H1 (cell line): ENCODE measurements around the gene NPTX1. TPM values are rescaled to one million over a fixed set of nuclear protein-coding genes. Genes with fewer than 3 reads are reported as not detected.

Source experiments
- CTCF ChIA-PET: fragments of 300-600 bp; sonication (Branson Sonifier 250); formaldehyde crosslinking; loops from one replicate; lab custom pipeline; 2021; ENCODE audit not compliant: partially characterized antibody; lab: Charles Lee
- POLR2A ChIA-PET: fragments of 300-600 bp; sonication (Branson Sonifier 250); formaldehyde crosslinking; loops from one replicate; lab custom pipeline; 2021; ENCODE audit warnings: inconsistent platforms; ENCODE audit not compliant: partially characterized antibody; lab: Charles Lee
- DNase-seq, 2 experiments: peaks; one replicate each; pipeline versions ENCODE4 v3.0.0 to v3.0.0-alpha.2; 2010 to 2022; ENCODE audit warnings: low spot score in 2 of 2, low read depth in 1 of 2, mixed read lengths in 1 of 2
- FAIRE-seq: peaks from 2 replicates; lab custom pipeline; 2011; peaks lifted over from hg19 to GRCh38; lab: Jason Lieb, UNC
- H2AFZ ChIP-seq: 2 replicates; pipeline ENCODE4 v1.8.1; 2012; ENCODE audit warnings: low read length, inconsistent platforms
- H2AK5ac ChIP-seq: 2 replicates; pipeline ENCODE4 v1.6.1; 2013; ENCODE audit warnings: low read depth, low read length
- H2BK120ac ChIP-seq: replicated peaks from 2 replicates; pipeline ENCODE3; 2013; ENCODE audit warnings: low read depth, low read length, inconsistent platforms
- H2BK12ac ChIP-seq: 2 replicates; pipeline ENCODE4 v1.6.1; 2013; ENCODE audit warnings: low read depth, low read length
- H2BK15ac ChIP-seq: 2 replicates; pipeline ENCODE4 v1.6.1; 2013; ENCODE audit warnings: low read length
- H2BK20ac ChIP-seq: 2 replicates; pipeline ENCODE4 v1.6.1; 2013; ENCODE audit warnings: low read length
- H2BK5ac ChIP-seq: 2 replicates; pipeline ENCODE4 v1.6.1; 2013; ENCODE audit warnings: low read depth, low read length
- H3K14ac ChIP-seq: 2 replicates; pipeline ENCODE4 v1.6.1; 2013; ENCODE audit warnings: inconsistent platforms; ENCODE audit not compliant: insufficient read length
- H3K18ac ChIP-seq: 2 replicates; pipeline ENCODE4 v1.6.1; 2013; ENCODE audit warnings: low read length; ENCODE audit errors: extremely low read depth
- H3K23ac ChIP-seq: 2 replicates; pipeline ENCODE4 v1.6.1; 2013; ENCODE audit warnings: inconsistent platforms; ENCODE audit not compliant: insufficient read length
- H3K23me2 ChIP-seq: 2 replicates; pipeline ENCODE4 v1.6.1; 2013; ENCODE audit warnings: low read depth, low read length
- H3K27ac ChIP-seq: 2 replicates; pipeline ENCODE4 v1.6.1; 2011; ENCODE audit warnings: low read depth, low read length, inconsistent platforms
- H3K27me3 ChIP-seq, 4 experiments: replicated peaks in 1 of 4; 1 replicate in 1 of 4; 2 replicates in 3 of 4; pipeline versions ENCODE4 v1.6.1 to v1.8.1; 2011 to 2013; ENCODE audit warnings: low read length in 3 of 4, mild to moderate bottlenecking in 3 of 4, inconsistent platforms in 2 of 4, mixed read lengths in 2 of 4, moderate library complexity in 1 of 4; ENCODE audit not compliant: control insufficient read depth in 3 of 4, insufficient read depth in 3 of 4; ENCODE audit errors: extremely low read depth in 1 of 4
- H3K36me3 ChIP-seq, 4 experiments: 2 replicates each; pipeline versions ENCODE4 v1.6.1 to v1.8.1; 2011 to 2013; ENCODE audit warnings: mild to moderate bottlenecking in 4 of 4, low read length in 3 of 4, moderate library complexity in 2 of 4, control low read depth in 1 of 4, inconsistent platforms in 1 of 4; ENCODE audit not compliant: insufficient read depth in 4 of 4, control insufficient read depth in 2 of 4
- H3K4ac ChIP-seq: replicated peaks from 2 replicates; pipeline ENCODE3; 2013; ENCODE audit warnings: low read length, low read depth, mixed read lengths, inconsistent platforms; ENCODE audit not compliant: insufficient read length
- H3K4me1 ChIP-seq, 4 experiments: replicated peaks in 1 of 4; 1 replicate in 1 of 4; 2 replicates in 3 of 4; pipeline versions ENCODE4 v1.6.1 to v1.8.1; 2011 to 2013; ENCODE audit warnings: low read length in 3 of 4, inconsistent platforms in 2 of 4, mixed read lengths in 1 of 4; ENCODE audit not compliant: insufficient read depth in 4 of 4, control insufficient read depth in 3 of 4
- H3K4me2 ChIP-seq, 2 experiments: 2 replicates each; pipeline versions ENCODE4 v1.6.1 to v1.8.1; 2011 to 2013; ENCODE audit warnings: low read depth in 2 of 2, low read length in 2 of 2, control low read depth in 1 of 2, inconsistent platforms in 1 of 2, mild to moderate bottlenecking in 1 of 2; ENCODE audit not compliant: insufficient read depth in 1 of 2
- H3K4me3 ChIP-seq, 4 experiments: fragments of 200-600, 300-600 bp in 1 of 4; sonication (generic), shearing (Covaris generic), sonication (Bioruptor Twin) in 1 of 4; 2 replicates each; pipeline versions ENCODE4 v1.5.1 to v1.8.1; 2011 to 2016; ENCODE audit warnings: low read length in 4 of 4, low read depth in 3 of 4, control low read depth in 2 of 4, inconsistent platforms in 2 of 4, mild to moderate bottlenecking in 2 of 4, mixed read lengths in 1 of 4, moderate library complexity in 1 of 4; ENCODE audit not compliant: insufficient read depth in 2 of 4; ENCODE audit errors: extremely low read depth in 1 of 4
- H3K56ac ChIP-seq: replicated peaks from 2 replicates; pipeline ENCODE3; 2013; ENCODE audit warnings: low read depth, mild to moderate bottlenecking, mixed read lengths, low read length, inconsistent platforms; ENCODE audit not compliant: insufficient read length
- H3K79me1 ChIP-seq: 2 replicates; pipeline ENCODE4 v1.6.1; 2013; ENCODE audit warnings: low read depth, low read length, control low read depth
- H3K79me2 ChIP-seq, 2 experiments: 2 replicates each; pipeline versions ENCODE4 v1.6.1 to v1.8.1; 2012 to 2013; ENCODE audit warnings: low read length in 2 of 2, mild to moderate bottlenecking in 2 of 2, inconsistent platforms in 1 of 2; ENCODE audit not compliant: insufficient read depth in 2 of 2, control insufficient read depth in 1 of 2
- H3K9ac ChIP-seq, 4 experiments: replicated peaks in 1 of 4; 1 replicate in 1 of 4; 2 replicates in 3 of 4; pipeline versions ENCODE4 v1.6.1 to v1.8.1; 2011 to 2013; ENCODE audit warnings: low read depth in 3 of 4, low read length in 3 of 4, control low read depth in 2 of 4, mild to moderate bottlenecking in 2 of 4, moderate library complexity in 2 of 4, inconsistent platforms in 1 of 4; ENCODE audit errors: extremely low read depth in 1 of 4
- H3K9me3 ChIP-seq, 2 experiments: 2 replicates each; pipeline versions ENCODE4 v1.6.1 to v1.8.1; 2012 to 2013; ENCODE audit warnings: mild to moderate bottlenecking in 2 of 2, moderate library complexity in 2 of 2, control low read depth in 1 of 2, inconsistent platforms in 1 of 2, low read depth in 1 of 2, low read length in 1 of 2, mixed read lengths in 1 of 2; ENCODE audit not compliant: insufficient read depth in 2 of 2
- H4K20me1 ChIP-seq, 2 experiments: replicated peaks in 1 of 2; 2 replicates each; pipeline versions ENCODE3 to v1.8.1; 2011 to 2013; ENCODE audit warnings: inconsistent platforms in 2 of 2, low read length in 2 of 2, mild to moderate bottlenecking in 1 of 2; ENCODE audit not compliant: insufficient read depth in 2 of 2, control insufficient read depth in 1 of 2
- H4K5ac ChIP-seq: 2 replicates; pipeline ENCODE4 v1.6.1; 2013; ENCODE audit warnings: low read length, low read depth, mixed read lengths, inconsistent platforms; ENCODE audit not compliant: insufficient read length
- H4K8ac ChIP-seq: 2 replicates; pipeline ENCODE4 v1.8.0; 2013; ENCODE audit warnings: mild to moderate bottlenecking, moderate library complexity, low read length, inconsistent platforms; ENCODE audit not compliant: insufficient read depth; ENCODE audit errors: extremely low read depth
- H4K91ac ChIP-seq: replicated peaks from 2 replicates; pipeline ENCODE3; 2013; ENCODE audit warnings: low read length, mixed read lengths, inconsistent platforms; ENCODE audit not compliant: insufficient read length
- CBX5 ChIP-seq: fragments of 300-800, 300-1000 bp; sonication (generic); IDR thresholded peaks from 2 replicates; pipeline ENCODE4 v1.7.1; 2016; ENCODE audit warnings: antibody characterized with exemption, low read length, low read depth
- CHD1 ChIP-seq: IDR thresholded peaks from 2 replicates; pipeline ENCODE4 v1.6.1; 2012; ENCODE audit warnings: low read depth, low read length, improper control_type of control experiment
- CREB1 ChIP-seq: IDR thresholded peaks from 2 replicates; pipeline ENCODE4 v1.6.1; 2012; ENCODE audit warnings: inconsistent platforms
- CTBP2 ChIP-seq: IDR thresholded peaks from 2 replicates; pipeline ENCODE4 v1.7.0; 2011; ENCODE audit warnings: borderline replicate concordance, mild to moderate bottlenecking, moderate library complexity, mixed read lengths, low read length; ENCODE audit not compliant: insufficient read depth, insufficient read length
- EGR1 ChIP-seq: IDR thresholded peaks from 2 replicates; pipeline ENCODE4 v1.6.1; 2011; ENCODE audit warnings: low read depth, low read length, borderline replicate concordance
- EP300 ChIP-seq, 2 experiments: IDR thresholded peaks; 1 replicate in 1 of 2; 2 replicates in 1 of 2; pipeline ENCODE4 v1.6.1; 2011 to 2012; ENCODE audit warnings: low read depth in 2 of 2, low read length in 2 of 2, mild to moderate bottlenecking in 2 of 2, borderline replicate concordance in 1 of 2, inconsistent platforms in 1 of 2, moderate library complexity in 1 of 2
- EZH2 ChIP-seq: fragments of 200-600 bp; sonication (generic); IDR thresholded peaks from 2 replicates; pipeline ENCODE4 v1.7.1; 2012; ENCODE audit warnings: low read depth, mild to moderate bottlenecking, moderate library complexity, low read length, inconsistent platforms; ENCODE audit not compliant: severe bottlenecking
- RBBP5 ChIP-seq: IDR thresholded peaks from 2 replicates; pipeline ENCODE4 v1.7.1; 2012; ENCODE audit warnings: low read depth, mild to moderate bottlenecking, inconsistent platforms, low read length, moderate library complexity, borderline replicate concordance
- RFX5 ChIP-seq: IDR thresholded peaks from 2 replicates; pipeline ENCODE4 v1.6.1; 2011; ENCODE audit warnings: low read depth, low read length, improper control_type of control experiment, borderline replicate concordance
- TBP ChIP-seq: IDR thresholded peaks from 2 replicates; pipeline ENCODE4 v1.6.1; 2011; ENCODE audit warnings: low read depth, low read length, improper control_type of control experiment
- TEAD4 ChIP-seq: IDR thresholded peaks from 2 replicates; pipeline ENCODE4 v1.6.1; 2012; ENCODE audit warnings: low read depth, low read length, inconsistent platforms, mixed read lengths
- WGBS, 2 experiments: shearing (Covaris generic) in 1 of 2; methylation state at CpG; one replicate each; pipeline versions ENCODE4 v1.1.6 to v1.1.7; 2013 to 2015; ENCODE audit warnings: low lambda C conversion rate in 2 of 2, mixed read lengths in 2 of 2, inconsistent platforms in 1 of 2, low coverage in 1 of 2, missing lambda C conversion rate in 1 of 2; ENCODE audit not compliant: insufficient replicate concordance in 2 of 2, insufficient coverage in 1 of 2, insufficient read length in 1 of 2; ENCODE audit errors: extremely low coverage in 1 of 2, missing lambda C conversion rate in 1 of 2; 5-methylcytosine and 5-hydroxymethylcytosine counted together
- polyA plus RNA-seq, 7 experiments: library from polyadenylated mRNA; depleted of rRNA in 3 of 7; stranded (reverse) in 5 of 7; unstranded in 2 of 7; fragments of >200 nt in 5 of 7; fragments of 200-250 nt in 2 of 7; gene quantifications; 1 replicate in 5 of 7; 2 replicates in 1 of 7; 4 replicates in 1 of 7; pipeline versions ENCODE4 v1.2.1 to v1.2.3, GENCODE V29; 2011 to 2013; ENCODE audit warnings: missing spikeins in 2 of 7, mixed read lengths in 2 of 7
- total RNA-seq: library from RNA; stranded (reverse); fragmentation: NEBNext Ultra II Directional; extraction: Animal tissue kit (Norgen Biotek cat#: 25700); gene quantifications from 2 replicates; pipeline ENCODE4 v1.2.1, GENCODE V29; 2021
- TF ChIP-seq, protein P1 (sequence below): IDR thresholded peaks from 2 replicates; pipeline ENCODE4 v1.6.1; 2012; ENCODE audit warnings: inconsistent platforms
- TF ChIP-seq, protein P2 (sequence below): IDR thresholded peaks from 2 replicates; pipeline ENCODE4 v1.6.1; 2012; ENCODE audit warnings: inconsistent platforms

Gene NPTX1
- total and polyA plus RNA-seq, 2 of the 8 experiments (the other 6 are each of a cell fraction or from before 2014, with no cell fraction given) = 12.0 to 17.9 TPM

DNA sequence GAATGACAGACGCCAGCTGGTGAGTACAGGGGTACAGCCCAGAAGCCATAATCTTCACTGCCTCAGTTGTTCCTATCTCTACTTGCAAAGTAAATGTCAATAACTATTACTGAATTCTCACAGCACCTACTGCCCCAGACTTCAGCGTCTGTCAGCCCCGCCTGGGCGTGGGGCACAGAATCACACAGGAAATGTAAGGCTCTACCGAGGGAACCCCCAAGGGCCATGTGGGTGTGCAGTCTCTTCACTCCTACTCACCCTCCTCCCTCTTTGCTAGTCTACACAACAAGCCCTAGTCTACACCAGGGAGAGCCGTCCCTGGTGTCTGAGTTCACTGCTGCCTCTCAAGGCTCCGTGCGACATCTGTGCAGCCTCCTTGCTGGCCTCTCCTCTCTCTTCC, 4.5 kb downstream of the NPTX1 start:
- Histone ChIP-seq H3K18ac (no peak overlapping the region), H3K4me2 (no peak overlapping the region), H3K23ac (no peak overlapping the region), H3K23me2 (peaks cover 5% of the 10 kb centered on the region; the same call in 1 of the 2 replicates), H4K20me1 (peaks cover 3 to 24% of the 10 kb centered on the region in 2 experiments), H3K79me2 (no peaks in the 10 kb centered on the region), H4K91ac (no peak overlapping the region), H3K4me3 (no peak overlapping the region), H3K27ac (no peak overlapping the region), H3K36me3 (peaks cover 0 to 7% (median 0%) of the 10 kb centered on the region in 4 experiments; a peak in 1 of 8 replicates), H2BK12ac (0 out of 2 replicates have a peak overlapping the region, but pooled peaks have one; percentile 27), H2BK20ac (no peak overlapping the region), H3K79me1 (no peaks in the 10 kb centered on the region), H3K27me3 (peaks cover 39 to 67% (median 59%) of the 10 kb centered on the region in 4 experiments), H2BK5ac (no peak overlapping the region), H3K56ac (no peak overlapping the region), H3K9me3 (no peaks in the 10 kb centered on the region), H3K14ac (no peak overlapping the region), H3K4ac (no peak overlapping the region), H4K5ac (no peak overlapping the region), H2AK5ac (no peak overlapping the region), H3K9ac (no peak overlapping the region), H2BK15ac (no peak overlapping the region), H2AFZ (no peak overlapping the region), H2BK120ac (no peak overlapping the region), H4K8ac (no peak overlapping the region), H3K4me1 (peaks cover 0 to 15% (median 4%) of the 10 kb centered on the region in 4 experiments; a peak in 5 of 7 replicates)
- ChIA-PET CTCF (interaction anchor here (0.8 to 4.5 kb wide), 5 partner anchors 11 to 105 kb away, joined by 3 to 22 read pairs (median 6); no protein-coding TSS in a partner anchor), POLR2A (no interaction called here)
- DNase-seq (no peak), FAIRE-seq (no peak)
- whole genome bisulfite sequencing, 2 experiments = 84% methylated on average over 8 of the region's 8 CpGs; no CpG with 5 or more reads in 1 of the 2 experiments
- no peak for TF ChIP-seq CHD1
- no peak for TF ChIP-seq TEAD4
- TF ChIP-seq EP300 (IDR thresholded peaks at IDR 0.05; ENCODE audit: borderline replicate concordance in 1 of 2, low read depth in 2 of 2, low read length in 2 of 2) = no peak
- TF ChIP-seq EGR1 = no peak
- TF ChIP-seq TBP = no peak
- no peak for TF ChIP-seq RBBP5
- no peak for TF ChIP-seq CREB1
- no peak for TF ChIP-seq EZH2
- TF ChIP-seq, protein P1, sequence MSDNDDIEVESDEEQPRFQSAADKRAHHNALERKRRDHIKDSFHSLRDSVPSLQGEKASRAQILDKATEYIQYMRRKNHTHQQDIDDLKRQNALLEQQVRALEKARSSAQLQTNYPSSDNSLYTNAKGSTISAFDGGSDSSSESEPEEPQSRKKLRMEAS = no peak
- no peak for TF ChIP-seq RFX5
- TF ChIP-seq, protein P2, sequence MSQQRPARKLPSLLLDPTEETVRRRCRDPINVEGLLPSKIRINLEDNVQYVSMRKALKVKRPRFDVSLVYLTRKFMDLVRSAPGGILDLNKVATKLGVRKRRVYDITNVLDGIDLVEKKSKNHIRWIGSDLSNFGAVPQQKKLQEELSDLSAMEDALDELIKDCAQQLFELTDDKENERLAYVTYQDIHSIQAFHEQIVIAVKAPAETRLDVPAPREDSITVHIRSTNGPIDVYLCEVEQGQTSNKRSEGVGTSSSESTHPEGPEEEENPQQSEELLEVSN = no peak
- TF ChIP-seq CTBP2 = no peak
- no peak for TF ChIP-seq CBX5
